Nephron (organoid): Measurements from ENCODE around the gene CDCA4.
"Not testable (repeated sequence)": the region's sequence is repeated elsewhere in the genome, so short reads cannot be mapped to it uniquely, and the experiment has no call there.

ENCODE experiments used
- H3K27ac Mint-ChIP-seq, 3 experiments: 2 replicates each; pipeline ENCODE4 v1.8.0; 2020; ENCODE audit warnings: mixed read lengths in 3 of 3, mild to moderate bottlenecking in 2 of 3, moderate library complexity in 1 of 3
- H3K27me3 Mint-ChIP-seq: 2 replicates; pipeline ENCODE4 v1.8.0; 2021; ENCODE audit warnings: low read depth, mild to moderate bottlenecking, moderate library complexity, mixed read lengths
- H3K36me3 Mint-ChIP-seq: 2 replicates; pipeline ENCODE4 v1.8.0; 2020; ENCODE audit warnings: low read depth, mixed read lengths
- H3K4me1 Mint-ChIP-seq: 2 replicates; pipeline ENCODE4 v1.8.0; 2020; ENCODE audit warnings: mixed read lengths
- H3K4me3 Mint-ChIP-seq, 3 experiments: 2 replicates each; pipeline ENCODE4 v1.8.0; 2020; ENCODE audit warnings: mild to moderate bottlenecking in 3 of 3, mixed read lengths in 3 of 3, moderate library complexity in 2 of 3
- H3K9me3 Mint-ChIP-seq: 2 replicates; pipeline ENCODE4 v1.8.0; 2020; ENCODE audit warnings: mixed read lengths
- CTCF ChIP-seq, 3 experiments: fragments of 200-600 bp; sonication (generic); IDR thresholded peaks; one replicate each; pipeline ENCODE4 v1.5.0; 2021; ENCODE audit warnings: antibody characterized with exemption in 3 of 3; ENCODE audit not compliant: unreplicated experiment in 3 of 3

The CDCA4 gene

GRCh38 chr14:105042813-105043212 lies 21.9 kb upstream of the CDCA4 start:
- Mint-ChIP-seq H3K4me1 (peaks cover 5% of the 10 kb centered on the region), H3K27me3 (peaks cover 33% of the 10 kb centered on the region), H3K27ac (no peak overlapping the region), H3K36me3 (no peaks in the 10 kb centered on the region), H3K9me3 (no peaks in the 10 kb centered on the region), H3K4me3 (no peak overlapping the region)
- TF ChIP-seq CTCF (IDR thresholded peaks at IDR 0.05; ENCODE audit: unreplicated experiment in 3 of 3) = no peak

DNA sequence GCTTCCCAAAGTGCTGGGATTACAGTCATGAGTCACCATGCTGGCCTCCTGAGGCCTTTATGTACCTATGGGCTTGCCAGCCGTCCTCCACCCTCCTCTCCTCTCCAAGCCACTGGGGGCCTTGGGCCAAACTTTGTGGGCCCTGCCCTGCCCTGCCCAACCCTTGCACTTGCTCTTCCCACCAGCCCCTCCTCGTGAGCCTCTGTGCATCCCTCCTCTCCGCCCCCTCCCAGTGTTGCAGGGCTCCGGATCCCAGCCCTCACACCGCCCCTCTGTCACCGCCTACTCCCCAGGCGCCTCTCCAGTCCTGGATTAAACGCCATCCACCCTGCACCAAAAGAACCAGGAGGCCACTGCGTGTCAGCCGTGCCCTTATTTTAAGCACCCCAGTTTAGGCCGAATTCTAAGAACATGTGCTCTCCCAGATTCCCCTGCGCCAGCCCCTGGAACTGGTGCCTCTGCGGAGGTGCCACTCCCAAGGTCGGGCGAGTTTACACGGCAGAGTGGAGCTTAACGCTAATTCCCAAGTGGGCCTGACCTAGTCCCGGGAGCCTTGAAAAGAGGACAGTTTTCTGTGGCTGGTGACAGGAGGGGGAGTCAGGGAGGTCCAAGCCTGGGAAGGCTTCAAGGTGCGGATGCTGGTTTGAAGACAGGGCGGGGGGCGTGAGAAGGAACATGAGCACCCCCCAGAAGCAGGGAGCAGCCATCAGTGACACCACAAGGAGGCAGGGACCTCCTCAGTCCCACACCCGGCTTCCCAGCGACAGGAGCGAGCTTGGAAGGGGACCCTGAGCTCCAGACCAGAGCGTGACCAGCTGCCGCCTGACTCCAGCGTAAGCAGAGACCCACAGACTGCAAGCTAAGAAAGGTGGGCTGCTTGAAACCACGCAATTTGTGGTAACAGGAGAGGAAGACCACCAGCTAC lies 21.2 kb upstream of the CDCA4 start:
- H3K27me3 Mint-ChIP-seq = peaks cover 33% of the 10 kb centered on the region

DNA sequence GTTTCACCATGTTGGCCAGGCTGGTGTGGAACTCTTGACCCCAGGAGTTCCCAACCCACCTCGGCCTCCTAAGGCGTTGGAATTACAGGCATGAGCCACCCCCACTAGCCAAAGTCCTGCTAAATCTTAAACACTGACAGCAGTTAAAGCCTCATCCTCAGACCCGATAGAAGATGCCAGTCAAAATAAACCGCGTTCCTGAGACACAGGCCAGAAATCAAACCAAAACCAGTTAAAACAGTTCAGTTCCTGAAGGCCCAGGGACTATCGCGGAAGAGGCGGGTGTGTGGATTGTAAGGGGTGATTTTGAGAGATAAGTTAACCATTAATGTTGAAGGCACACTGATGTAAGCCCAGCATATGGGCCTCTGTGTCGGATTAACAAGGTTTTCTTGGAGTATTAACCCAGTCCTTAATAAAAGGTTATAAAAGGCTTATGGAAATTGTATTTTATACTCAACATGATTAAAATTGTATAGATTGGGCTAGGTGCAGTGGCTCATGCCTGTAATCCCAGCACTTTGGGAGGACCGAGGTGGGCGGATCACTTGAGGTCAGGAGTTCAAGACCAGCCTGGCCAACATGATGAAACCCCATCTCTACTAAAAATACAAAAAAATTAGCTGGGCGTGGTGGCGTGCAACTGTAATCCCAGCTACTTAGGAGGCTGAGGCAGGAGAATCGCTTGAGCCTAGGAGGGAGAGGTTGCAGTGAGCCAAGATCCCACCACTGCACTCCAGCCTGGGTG lies 18.7 kb upstream of the CDCA4 start:
- Mint-ChIP-seq H3K4me3 (no peak overlapping the region), H3K9me3 (no peaks in the 10 kb centered on the region), H3K36me3 (no peaks in the 10 kb centered on the region), H3K27me3 (peaks cover 33% of the 10 kb centered on the region), H3K4me1 (peaks cover 5% of the 10 kb centered on the region), H3K27ac (peak overlapping the region; percentile 63 to 67 (median 66))
- TF ChIP-seq CTCF (IDR thresholded peaks at IDR 0.05; ENCODE audit: unreplicated experiment in 3 of 3) = no peak

More for the DNA sequence above, 21.2 kb upstream of the CDCA4 start:
- H3K9me3 Mint-ChIP-seq = no peaks in the 10 kb centered on the region
- no peak overlapping the region for H3K27ac Mint-ChIP-seq
- no peak for TF ChIP-seq CTCF (IDR thresholded peaks at IDR 0.05; ENCODE audit: unreplicated experiment in 3 of 3)
- H3K4me3 Mint-ChIP-seq = no peak overlapping the region
- no peaks in the 10 kb centered on the region for H3K36me3 Mint-ChIP-seq
- peaks cover 5% of the 10 kb centered on the region for H3K4me1 Mint-ChIP-seq

GRCh38 chr14:105035616-105036015 lies 14.7 kb upstream of the CDCA4 start:
- not testable (repeated sequence) for H3K27ac Mint-ChIP-seq, H3K36me3 Mint-ChIP-seq
- peaks cover 48% of the 10 kb centered on the region for H3K27me3 Mint-ChIP-seq

GRCh38 chr14:105034315-105035039 lies 13.6 kb upstream of the CDCA4 start:
- no peaks in the 10 kb centered on the region for H3K9me3 Mint-ChIP-seq
- H3K27ac Mint-ChIP-seq = peak overlapping the region in 2 of 3 experiments; percentile 44 to 58
- no peaks in the 10 kb centered on the region for H3K36me3 Mint-ChIP-seq
- H3K4me3 Mint-ChIP-seq = peak overlapping the region in 2 of 3 experiments; percentile 61 to 75
- peaks cover 48% of the 10 kb centered on the region for H3K27me3 Mint-ChIP-seq
- TF ChIP-seq CTCF (IDR thresholded peaks at IDR 0.05; ENCODE audit: unreplicated experiment in 3 of 3) = no peak
- H3K4me1 Mint-ChIP-seq = peaks cover 5% of the 10 kb centered on the region

More at GRCh38 chr14:105035616-105036015, 14.7 kb upstream of the CDCA4 start:
- not testable (repeated sequence) for H3K4me3 Mint-ChIP-seq, H3K4me1 Mint-ChIP-seq, H3K9me3 Mint-ChIP-seq

DNA sequence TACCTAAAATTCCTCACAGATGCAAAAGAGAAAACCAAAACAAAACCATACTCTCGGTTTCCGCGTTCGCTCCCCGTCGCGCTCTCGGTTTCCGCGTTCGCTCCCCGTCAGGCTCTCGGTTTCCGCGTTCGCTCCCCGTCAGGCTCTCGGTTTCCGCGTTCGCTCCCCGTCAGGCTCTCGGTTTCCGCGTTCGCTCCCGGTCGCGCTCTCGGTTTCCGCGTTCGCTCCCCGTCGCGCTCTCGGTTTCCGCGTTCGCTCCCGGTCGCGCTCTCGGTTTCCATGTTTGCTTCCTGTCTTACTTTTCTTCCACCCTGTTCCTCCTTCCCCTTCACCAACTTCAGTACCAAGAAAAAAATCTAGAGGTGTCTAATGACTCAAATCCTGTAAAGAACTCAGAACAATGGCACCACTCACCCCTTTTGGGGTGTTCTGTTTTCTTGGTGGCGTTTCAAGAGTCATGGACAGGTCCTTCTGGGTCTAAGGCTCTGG lies 12.6 kb upstream of the CDCA4 start:
- Mint-ChIP-seq H3K4me3 (peak overlapping the region; percentile 61 to 76 (median 75)), H3K27me3 (peaks cover 44% of the 10 kb centered on the region), H3K27ac (peak overlapping the region in 2 of 3 experiments; percentile 44 to 58)
- not testable (repeated sequence) for H3K36me3 Mint-ChIP-seq, H3K4me1 Mint-ChIP-seq, H3K9me3 Mint-ChIP-seq

DNA sequence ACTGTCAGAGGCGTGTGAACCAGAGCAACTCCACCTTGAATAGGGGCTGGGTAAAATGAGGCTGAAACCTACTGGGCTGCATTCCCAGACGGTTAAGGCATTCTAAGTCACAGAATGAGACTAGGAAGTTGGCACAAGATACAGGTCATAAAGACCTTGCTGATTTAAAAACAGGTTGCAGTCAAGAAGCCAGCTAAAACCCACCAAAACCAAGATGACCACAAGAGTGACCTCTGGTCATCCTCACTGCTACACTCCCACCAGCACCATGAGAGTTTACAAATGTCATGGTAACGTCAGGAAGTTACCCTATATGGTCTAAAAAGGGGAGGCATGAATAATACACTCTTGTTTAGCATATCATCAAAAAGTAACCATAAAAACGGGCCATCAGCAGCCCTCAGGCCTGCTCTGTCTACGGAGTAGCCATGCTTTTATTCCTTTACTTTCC lies 11.6 kb upstream of the CDCA4 start:
- not testable (repeated sequence) for H3K4me1 Mint-ChIP-seq, H3K36me3 Mint-ChIP-seq, H3K9me3 Mint-ChIP-seq
- peak overlapping the region in 2 of 3 experiments; percentile 83 to 89 for H3K27ac Mint-ChIP-seq
- peak overlapping the region in 2 of 3 experiments; percentile 43 to 56 for H3K4me3 Mint-ChIP-seq
- peaks cover 48% of the 10 kb centered on the region for H3K27me3 Mint-ChIP-seq
